Transverse colon (tissue), 4 donors: ENCODE measurements around the gene OR5A2. TPM values are rescaled to one million over a fixed set of nuclear protein-coding genes. Genes with fewer than 3 reads are reported as not detected.
"Not testable (repeated sequence)": the region's sequence is repeated elsewhere in the genome, so short reads cannot be mapped to it uniquely, and the experiment has no call there.

Source experiments
- DNase-seq: peaks from one replicate; pipeline ENCODE4 v3.0.0-alpha.2; 2019
- H3K27ac ChIP-seq, 4 donors: fragments of 200-600 bp; sonication (generic); 2 replicates each; pipeline ENCODE4 v1.5.1; 2016 to 2018; ENCODE audit warnings: inconsistent platforms in 4 of 4
- H3K27me3 ChIP-seq: fragments of 200-600 bp; sonication (generic); 2 replicates; pipeline ENCODE4 v1.5.1; 2017; ENCODE audit warnings: inconsistent platforms
- H3K36me3 ChIP-seq, 4 donors: fragments of 200-600 bp; sonication (generic); 2 replicates each; pipeline ENCODE4 v1.5.1; 2017 to 2019; ENCODE audit warnings: inconsistent platforms in 4 of 4
- H3K4me1 ChIP-seq, 4 donors: fragments of 200-600 bp; sonication (generic); 2 replicates each; pipeline ENCODE4 v1.5.1; 2017 to 2020; ENCODE audit warnings: inconsistent platforms in 4 of 4
- H3K4me3 ChIP-seq, 4 donors: fragments of 200-600 bp; sonication (generic); 1 replicate in 1 of 4; 2 replicates in 3 of 4; pipeline versions ENCODE4 v1.5.1 to v1.6.1; 2017 to 2019; ENCODE audit warnings: inconsistent platforms in 4 of 4
- H3K9me3 ChIP-seq, 2 donors: fragments of 200-600 bp; sonication (generic); 2 replicates each; pipeline ENCODE4 v1.5.1; 2017 to 2019; ENCODE audit warnings: inconsistent platforms in 2 of 2
- EP300 ChIP-seq: sonication (generic); formaldehyde crosslinking; IDR thresholded peaks from one replicate; pipeline ENCODE4 v1.6.1; 2017; ENCODE audit warnings: antibody characterized with exemption, low read depth
- POLR2A ChIP-seq: fragments of 450-650 bp; IDR thresholded peaks from one replicate; pipeline ENCODE4 v1.6.1; 2016; ENCODE audit warnings: antibody characterized with exemption, mild to moderate bottlenecking, moderate library complexity
- POLR2AphosphoS5 ChIP-seq, 3 donors: sonication (generic); formaldehyde crosslinking; IDR thresholded peaks; one replicate each; pipeline ENCODE4 v1.6.1; 2016; ENCODE audit warnings: antibody characterized with exemption in 3 of 3
- WGBS, 2 donors: methylation state at CpG; one replicate each; pipeline ENCODE4 v1.1.5; 2018; ENCODE audit warnings: low coverage in 1 of 2; 5-methylcytosine and 5-hydroxymethylcytosine counted together
- in situ Hi-C, 4 donors: fragments of 200-750 bp; cut with MboI; loops; one replicate each; pipeline versions ENCODE4 v1.15.0 to v1.15.1; 2017; ENCODE audit warnings: low sequenced_read_pairs in 3 of 4, low pct_ligation_motif_present in 1 of 4, low pct_unique_long_range_greater_than_20kb in 1 of 4
- intact Hi-C: fragments of 100-400 bp; cut with DNase I; formaldehyde crosslinking; loops from one replicate; pipeline ENCODE4 v1.15.1; 2023; ENCODE audit warnings: low total_unique reads
- total RNA-seq, 4 donors: library from RNA; depleted of rRNA; stranded (reverse); fragments of >200 nt; gene quantifications; one replicate each; pipeline ENCODE4 v1.1.0, GENCODE V29; 2016
- TF ChIP-seq, protein P1 (sequence below), 5 experiments: fragments of 200-600 bp in 3 of 5; fragments of 450-650 bp in 2 of 5; sonication (generic) in 3 of 5; IDR thresholded peaks; 1 replicate in 2 of 5; 2 replicates in 3 of 5; pipeline ENCODE4 v1.5.1; 2016 to 2017; ENCODE audit warnings: antibody characterized with exemption in 5 of 5, inconsistent platforms in 3 of 5, mild to moderate bottlenecking in 2 of 5, moderate library complexity in 1 of 5

OR5A2 gene
- total RNA-seq, 4 donors from 2014 or later, result not detected

DNA sequence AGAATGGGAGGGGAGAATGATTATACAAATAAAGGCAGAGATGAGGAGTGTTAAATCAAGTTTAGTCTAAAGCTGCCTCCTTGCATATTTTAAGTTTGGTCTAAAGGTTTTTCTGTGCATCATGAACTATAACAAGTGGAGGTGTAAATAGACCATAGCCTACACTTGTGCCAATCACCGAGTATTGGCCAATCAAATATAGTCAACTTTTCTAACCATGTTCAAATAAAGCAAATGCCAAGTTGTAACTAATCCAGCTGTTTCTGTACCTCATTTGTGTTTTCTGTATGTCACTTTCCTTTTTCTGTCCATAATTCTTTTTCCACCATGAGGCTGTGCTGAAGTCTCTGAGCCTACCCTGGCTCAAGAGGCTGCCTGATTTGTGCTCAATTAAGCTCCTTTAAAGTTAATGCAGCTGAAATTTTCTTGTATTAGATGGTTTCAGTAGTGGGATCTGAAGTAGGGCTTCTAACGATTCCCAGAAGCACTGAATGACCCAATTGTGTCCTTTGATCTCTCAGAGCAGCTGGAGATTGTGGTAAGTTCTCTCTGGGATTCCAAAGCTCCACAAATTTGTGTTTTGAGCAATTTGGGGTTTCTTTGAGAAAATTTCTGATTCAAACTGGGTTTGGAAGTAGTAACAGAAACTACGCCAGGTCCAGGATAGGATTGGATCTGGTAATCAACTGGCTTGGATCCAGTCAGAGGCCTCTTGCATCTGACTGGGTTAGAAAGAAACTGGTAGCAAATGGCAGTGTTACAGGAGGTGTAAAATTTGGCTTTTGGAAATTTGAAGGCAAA, 25.6 kb downstream of the OR5A2 start:
- 79 to 88% methylated on average over 2 to 3 of the region's 3 CpGs for WGBS, 2 donors
- TF ChIP-seq POLR2A (no peak), POLR2AphosphoS5 (IDR thresholded peaks at IDR 0.05) (no peak), EP300 (no peak)
- TF ChIP-seq, protein P1, sequence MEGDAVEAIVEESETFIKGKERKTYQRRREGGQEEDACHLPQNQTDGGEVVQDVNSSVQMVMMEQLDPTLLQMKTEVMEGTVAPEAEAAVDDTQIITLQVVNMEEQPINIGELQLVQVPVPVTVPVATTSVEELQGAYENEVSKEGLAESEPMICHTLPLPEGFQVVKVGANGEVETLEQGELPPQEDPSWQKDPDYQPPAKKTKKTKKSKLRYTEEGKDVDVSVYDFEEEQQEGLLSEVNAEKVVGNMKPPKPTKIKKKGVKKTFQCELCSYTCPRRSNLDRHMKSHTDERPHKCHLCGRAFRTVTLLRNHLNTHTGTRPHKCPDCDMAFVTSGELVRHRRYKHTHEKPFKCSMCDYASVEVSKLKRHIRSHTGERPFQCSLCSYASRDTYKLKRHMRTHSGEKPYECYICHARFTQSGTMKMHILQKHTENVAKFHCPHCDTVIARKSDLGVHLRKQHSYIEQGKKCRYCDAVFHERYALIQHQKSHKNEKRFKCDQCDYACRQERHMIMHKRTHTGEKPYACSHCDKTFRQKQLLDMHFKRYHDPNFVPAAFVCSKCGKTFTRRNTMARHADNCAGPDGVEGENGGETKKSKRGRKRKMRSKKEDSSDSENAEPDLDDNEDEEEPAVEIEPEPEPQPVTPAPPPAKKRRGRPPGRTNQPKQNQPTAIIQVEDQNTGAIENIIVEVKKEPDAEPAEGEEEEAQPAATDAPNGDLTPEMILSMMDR (IDR thresholded peaks at IDR 0.05), result no peak
- DNase-seq, result no peak
- peaks cover 0 to 7% of the 10 kb centered on the region in 2 donors for H3K9me3 ChIP-seq
- no peak overlapping the region for H3K4me3 ChIP-seq
- H3K27ac ChIP-seq, result no peak overlapping the region
- H3K36me3 ChIP-seq, result no peaks in the 10 kb centered on the region
- H3K27me3 ChIP-seq, result no peaks in the 10 kb centered on the region
- in situ Hi-C loops (no loop called here), intact Hi-C loops (no loop called here)
- no peaks in the 10 kb centered on the region for H3K4me1 ChIP-seq

DNA sequence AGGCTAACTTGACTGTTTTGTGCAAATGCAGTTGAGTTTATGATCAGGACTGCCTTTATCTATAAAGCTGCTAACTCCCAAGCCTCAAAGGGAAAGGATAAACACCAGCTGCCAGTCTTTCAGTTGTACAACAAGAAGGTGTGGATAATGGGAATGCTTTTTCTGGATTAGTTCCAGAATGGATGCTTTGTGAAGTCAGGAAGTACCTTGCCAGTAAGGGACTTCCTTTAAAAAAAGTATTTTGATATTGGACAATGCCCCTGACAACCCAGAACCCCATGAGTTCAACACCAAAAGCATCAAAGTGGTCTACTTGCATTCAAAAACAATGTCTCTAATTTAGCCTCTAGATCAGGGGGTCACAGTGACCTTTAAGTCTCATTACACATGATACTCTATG, 32.0 kb downstream of the OR5A2 start:
- Histone ChIP-seq H3K4me1 (no peaks in the 10 kb centered on the region), H3K9me3 (no peaks in the 10 kb centered on the region), H3K4me3 (no peak overlapping the region), H3K27me3 (no peaks in the 10 kb centered on the region), H3K27ac (no peak overlapping the region), H3K36me3 (no peaks in the 10 kb centered on the region)
- intact Hi-C loops (no loop called here), in situ Hi-C loops (no loop called here)
- TF ChIP-seq POLR2A (no peak), POLR2AphosphoS5 (IDR thresholded peaks at IDR 0.05) (no peak), EP300 (no peak)
- TF ChIP-seq, protein P1 (IDR thresholded peaks at IDR 0.05), result no peak
- no peak for DNase-seq

DNA sequence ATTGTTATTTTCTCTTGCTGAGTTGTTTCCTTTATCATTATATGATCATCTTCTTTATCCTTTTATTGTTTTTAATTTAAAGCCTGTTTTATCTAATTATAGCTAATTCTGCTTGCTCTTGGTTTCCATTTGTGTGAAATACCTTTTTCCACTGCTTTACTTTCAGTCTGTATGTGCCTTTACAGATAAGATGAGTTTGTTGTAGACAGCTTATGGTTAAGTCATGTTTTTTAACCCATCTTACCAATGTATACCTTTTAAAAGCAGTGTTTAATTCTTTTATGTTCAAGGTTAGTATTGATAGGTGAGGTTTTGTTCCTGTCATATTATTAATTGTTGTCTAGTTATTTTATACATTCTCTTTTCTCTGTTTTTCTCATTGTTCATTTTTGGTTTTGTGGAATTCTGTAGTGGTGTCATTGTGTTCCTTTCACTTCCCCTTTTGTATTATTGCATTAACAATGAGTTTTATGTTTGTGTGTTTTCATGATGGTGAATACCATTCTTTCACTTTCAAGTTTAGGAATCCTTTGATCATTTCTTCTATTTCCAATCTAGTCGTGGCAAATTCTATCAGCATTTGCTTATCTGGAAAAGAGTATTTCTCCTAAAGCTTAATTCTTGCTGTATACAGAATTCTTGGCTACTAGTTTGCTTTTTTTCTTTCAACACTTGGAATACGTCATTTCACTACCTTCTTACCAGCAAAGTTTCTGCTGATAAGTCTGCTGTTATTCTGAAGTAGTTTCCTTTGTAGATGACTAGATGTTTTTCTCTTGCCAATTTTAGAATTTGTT, 45.8 kb downstream of the OR5A2 start:
- Histone ChIP-seq H3K27me3 (no peaks in the 10 kb centered on the region), H3K4me3 (no peak overlapping the region), H3K27ac (no peak overlapping the region), H3K36me3 (no peaks in the 10 kb centered on the region), H3K4me1 (no peaks in the 10 kb centered on the region), H3K9me3 (no peaks in the 10 kb centered on the region)
- in situ Hi-C loops (no loop called here), intact Hi-C loops (no loop called here)
- no peak for DNase-seq
- TF ChIP-seq POLR2A (no peak), POLR2AphosphoS5 (IDR thresholded peaks at IDR 0.05) (no peak), EP300 (no peak)
- TF ChIP-seq, protein P1 (IDR thresholded peaks at IDR 0.05), result no peak
- WGBS, 2 donors, result 27 to 39% methylated on average over 2 of the region's 2 CpGs

DNA sequence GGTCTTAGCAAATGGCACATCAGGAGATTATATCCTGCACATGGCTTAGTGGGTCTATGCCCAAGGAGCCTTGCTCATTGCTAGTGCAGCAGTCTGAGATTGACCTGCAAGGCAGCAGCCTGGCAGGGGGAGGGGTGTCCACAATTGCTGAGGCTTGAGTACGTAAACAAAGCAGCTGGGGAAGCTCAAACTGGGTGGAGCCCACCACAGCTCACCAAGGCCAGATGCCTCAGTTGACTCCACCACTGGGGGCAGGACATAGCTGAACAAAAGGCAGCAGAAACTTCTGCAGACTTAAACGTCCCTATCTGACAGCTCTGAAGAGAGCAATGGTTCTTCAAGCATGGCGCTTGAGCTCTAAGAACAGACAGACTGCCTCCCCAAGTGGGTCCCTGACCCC, 53.9 kb downstream of the OR5A2 start:
- intact Hi-C loops, H3K9me3 ChIP-seq, H3K4me1 ChIP-seq, H3K4me3 ChIP-seq, H3K27me3 ChIP-seq, H3K27ac ChIP-seq, DNase-seq, H3K36me3 ChIP-seq, in situ Hi-C loops: not testable (repeated sequence)
- 32% methylated on average over 3 of the region's 3 CpGs; no CpG with 5 or more reads in 1 of the 2 donors for WGBS, 2 donors
